Panc1 (cell line): ENCODE measurements around the gene MYO5B. TPM values are rescaled to one million over a fixed set of nuclear protein-coding genes. Genes with fewer than 3 reads are reported as not detected.

Experiments used
- ATAC-seq: fragments of 200-7000 bp; cut with Tn5 transposase; 2 replicates; pipeline ENCODE4 v1.9.1; 2020; ENCODE audit warnings: mild to moderate bottlenecking, moderate library complexity
- BruUV-seq: library from RNA; stranded (reverse); fragments of 400-500 nt; replicated peaks from 2 replicates; lab custom pipeline; 2021; lab: Mats Ljungman, UMichigan
- CTCF ChIA-PET: fragments of 300-600 bp; sonication (Branson Sonifier 250); formaldehyde crosslinking; loops from one replicate; lab custom pipeline; 2022; ENCODE audit warnings: antibody characterized with exemption; lab: Charles Lee
- POLR2A ChIA-PET: fragments of 300-600 bp; sonication (Branson Sonifier 250); formaldehyde crosslinking; loops from one replicate; lab custom pipeline; 2022; ENCODE audit warnings: antibody characterized with exemption; lab: Charles Lee
- DNase-seq: peaks from one replicate; pipeline ENCODE4 v3.0.0-alpha.2; 2010; ENCODE audit warnings: low read depth, low spot score
- H3K27ac ChIP-seq: 2 replicates; pipeline ENCODE4 v1.5.1; 2011; ENCODE audit warnings: mild to moderate bottlenecking, low read length, inconsistent platforms
- H3K27me3 ChIP-seq: fragments of 200-500 bp; sonication (Bioruptor generic); 2 replicates; pipeline ENCODE4 v1.6.0; 2014; ENCODE audit warnings: low read length, inconsistent platforms; ENCODE audit not compliant: control insufficient read depth, insufficient read depth
- H3K36me3 ChIP-seq: fragments of 200-500 bp; sonication (Bioruptor generic); 2 replicates; pipeline ENCODE4 v1.5.1; 2014; ENCODE audit warnings: inconsistent platforms, mild to moderate bottlenecking, low read length, moderate library complexity; ENCODE audit not compliant: control insufficient read depth, insufficient read depth
- H3K4me1 ChIP-seq: 2 replicates; pipeline ENCODE4 v1.5.1; 2011; ENCODE audit warnings: inconsistent platforms, mild to moderate bottlenecking, low read length, moderate library complexity; ENCODE audit not compliant: control insufficient read depth, insufficient read depth
- H3K4me3 ChIP-seq, 2 experiments: 2 replicates each; pipeline ENCODE4 v1.5.1; 2011 to 2012; ENCODE audit warnings: low read depth in 2 of 2, low read length in 2 of 2, mild to moderate bottlenecking in 2 of 2, inconsistent platforms in 1 of 2, moderate library complexity in 1 of 2
- H3K9me3 ChIP-seq: fragments of 200-500 bp; sonication (Bioruptor generic); 2 replicates; pipeline ENCODE4 v1.5.1; 2014; ENCODE audit warnings: low read depth, mild to moderate bottlenecking, inconsistent platforms, low read length, moderate library complexity; ENCODE audit not compliant: control insufficient read depth, insufficient read depth
- POLR2AphosphoS5 ChIP-seq: IDR thresholded peaks from 2 replicates; pipeline ENCODE4 v1.6.1; 2012; ENCODE audit warnings: mild to moderate bottlenecking, low read depth, low read length, moderate library complexity
- SIN3A ChIP-seq: IDR thresholded peaks from 2 replicates; pipeline ENCODE4 v1.6.1; 2012; ENCODE audit warnings: low read depth, mild to moderate bottlenecking, low read length, moderate library complexity, borderline replicate concordance; ENCODE audit not compliant: insufficient read depth
- TCF7L2 ChIP-seq: IDR thresholded peaks from 2 replicates; pipeline ENCODE4 v1.6.1; 2011; ENCODE audit warnings: mild to moderate bottlenecking, low read depth, low read length, inconsistent platforms
- in situ Hi-C: cut with HindIII; loops from 2 replicates; pipeline ENCODE4 v1.10.0; 2016; ENCODE audit warnings: low sequenced_read_pairs, low pct_unique_long_range_greater_than_20kb
- intact Hi-C: fragments of 100-400 bp; cut with micrococcal nuclease; formaldehyde crosslinking; loops from one replicate; pipeline ENCODE4 v1.10.0; 2022; ENCODE audit not compliant: unreplicated experiment
- total RNA-seq: library from RNA; stranded (reverse); gene quantifications from one replicate; pipeline ENCODE4 v1.2.1, GENCODE V29; 2021; ENCODE audit not compliant: unreplicated experiment
- TF ChIP-seq, protein P1 (sequence below), 2 experiments: IDR thresholded peaks; 2 replicates each; pipeline ENCODE4 v1.6.1; 2011 to 2012; ENCODE audit warnings: low read depth in 2 of 2, control low read depth in 1 of 2, low read length in 1 of 2, mild to moderate bottlenecking in 1 of 2, moderate library complexity in 1 of 2; ENCODE audit not compliant: insufficient read depth in 1 of 2
- TF ChIP-seq, protein P2 (sequence below): fragments of 450-650 bp; IDR thresholded peaks from 2 replicates; pipeline ENCODE4 v1.5.1; 2017; ENCODE audit warnings: mild to moderate bottlenecking

The MYO5B gene
- total RNA-seq, 1 experiment from 2014 or later, result 0.31 TPM

DNA sequence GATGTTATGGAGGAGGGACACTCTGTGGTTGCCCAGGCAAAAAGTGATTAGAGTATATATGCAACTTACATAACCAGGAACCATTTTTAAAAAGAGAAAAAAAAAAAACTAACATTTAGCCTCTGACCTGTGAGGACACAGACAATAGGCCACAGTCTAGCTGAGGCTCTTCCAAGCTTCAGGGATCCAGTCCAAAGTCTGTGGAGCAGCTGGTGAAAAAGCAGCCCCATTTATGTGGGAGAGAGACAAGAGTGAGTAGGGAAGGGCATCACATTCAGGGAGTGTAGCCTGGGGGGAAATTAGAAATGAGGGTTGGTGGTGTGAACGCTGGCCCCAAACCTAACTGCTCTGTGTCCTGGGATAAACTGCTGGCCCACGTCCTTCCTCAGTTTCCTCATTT, 122.8 kb downstream of the MYO5B start:
- Histone ChIP-seq H3K4me1 (no peaks in the 10 kb centered on the region), H3K27ac (no peak overlapping the region), H3K4me3 (no peak overlapping the region), H3K36me3 (no peaks in the 10 kb centered on the region), H3K9me3 (no peaks in the 10 kb centered on the region), H3K27me3 (no peaks in the 10 kb centered on the region; the same call in 1 of the 2 replicates)
- TF ChIP-seq, protein P1, sequence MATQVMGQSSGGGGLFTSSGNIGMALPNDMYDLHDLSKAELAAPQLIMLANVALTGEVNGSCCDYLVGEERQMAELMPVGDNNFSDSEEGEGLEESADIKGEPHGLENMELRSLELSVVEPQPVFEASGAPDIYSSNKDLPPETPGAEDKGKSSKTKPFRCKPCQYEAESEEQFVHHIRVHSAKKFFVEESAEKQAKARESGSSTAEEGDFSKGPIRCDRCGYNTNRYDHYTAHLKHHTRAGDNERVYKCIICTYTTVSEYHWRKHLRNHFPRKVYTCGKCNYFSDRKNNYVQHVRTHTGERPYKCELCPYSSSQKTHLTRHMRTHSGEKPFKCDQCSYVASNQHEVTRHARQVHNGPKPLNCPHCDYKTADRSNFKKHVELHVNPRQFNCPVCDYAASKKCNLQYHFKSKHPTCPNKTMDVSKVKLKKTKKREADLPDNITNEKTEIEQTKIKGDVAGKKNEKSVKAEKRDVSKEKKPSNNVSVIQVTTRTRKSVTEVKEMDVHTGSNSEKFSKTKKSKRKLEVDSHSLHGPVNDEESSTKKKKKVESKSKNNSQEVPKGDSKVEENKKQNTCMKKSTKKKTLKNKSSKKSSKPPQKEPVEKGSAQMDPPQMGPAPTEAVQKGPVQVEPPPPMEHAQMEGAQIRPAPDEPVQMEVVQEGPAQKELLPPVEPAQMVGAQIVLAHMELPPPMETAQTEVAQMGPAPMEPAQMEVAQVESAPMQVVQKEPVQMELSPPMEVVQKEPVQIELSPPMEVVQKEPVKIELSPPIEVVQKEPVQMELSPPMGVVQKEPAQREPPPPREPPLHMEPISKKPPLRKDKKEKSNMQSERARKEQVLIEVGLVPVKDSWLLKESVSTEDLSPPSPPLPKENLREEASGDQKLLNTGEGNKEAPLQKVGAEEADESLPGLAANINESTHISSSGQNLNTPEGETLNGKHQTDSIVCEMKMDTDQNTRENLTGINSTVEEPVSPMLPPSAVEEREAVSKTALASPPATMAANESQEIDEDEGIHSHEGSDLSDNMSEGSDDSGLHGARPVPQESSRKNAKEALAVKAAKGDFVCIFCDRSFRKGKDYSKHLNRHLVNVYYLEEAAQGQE (IDR thresholded peaks at IDR 0.05; ENCODE audit: insufficient read depth in 1 of 2, low read depth in 2 of 2, low read length in 1 of 2), result no peak
- TF ChIP-seq TCF7L2 (no peak), SIN3A (no peak), POLR2AphosphoS5 (no peak)
- TF ChIP-seq, protein P2, sequence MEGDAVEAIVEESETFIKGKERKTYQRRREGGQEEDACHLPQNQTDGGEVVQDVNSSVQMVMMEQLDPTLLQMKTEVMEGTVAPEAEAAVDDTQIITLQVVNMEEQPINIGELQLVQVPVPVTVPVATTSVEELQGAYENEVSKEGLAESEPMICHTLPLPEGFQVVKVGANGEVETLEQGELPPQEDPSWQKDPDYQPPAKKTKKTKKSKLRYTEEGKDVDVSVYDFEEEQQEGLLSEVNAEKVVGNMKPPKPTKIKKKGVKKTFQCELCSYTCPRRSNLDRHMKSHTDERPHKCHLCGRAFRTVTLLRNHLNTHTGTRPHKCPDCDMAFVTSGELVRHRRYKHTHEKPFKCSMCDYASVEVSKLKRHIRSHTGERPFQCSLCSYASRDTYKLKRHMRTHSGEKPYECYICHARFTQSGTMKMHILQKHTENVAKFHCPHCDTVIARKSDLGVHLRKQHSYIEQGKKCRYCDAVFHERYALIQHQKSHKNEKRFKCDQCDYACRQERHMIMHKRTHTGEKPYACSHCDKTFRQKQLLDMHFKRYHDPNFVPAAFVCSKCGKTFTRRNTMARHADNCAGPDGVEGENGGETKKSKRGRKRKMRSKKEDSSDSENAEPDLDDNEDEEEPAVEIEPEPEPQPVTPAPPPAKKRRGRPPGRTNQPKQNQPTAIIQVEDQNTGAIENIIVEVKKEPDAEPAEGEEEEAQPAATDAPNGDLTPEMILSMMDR, result no peak
- in situ Hi-C loops (no loop called here), intact Hi-C loops (no loop called here)
- no TSS peak for BruUV-seq
- ATAC-seq (no peak), DNase-seq (no peak)
- POLR2A ChIA-PET, result no interaction called here
- CTCF ChIA-PET, result no interaction called here

DNA sequence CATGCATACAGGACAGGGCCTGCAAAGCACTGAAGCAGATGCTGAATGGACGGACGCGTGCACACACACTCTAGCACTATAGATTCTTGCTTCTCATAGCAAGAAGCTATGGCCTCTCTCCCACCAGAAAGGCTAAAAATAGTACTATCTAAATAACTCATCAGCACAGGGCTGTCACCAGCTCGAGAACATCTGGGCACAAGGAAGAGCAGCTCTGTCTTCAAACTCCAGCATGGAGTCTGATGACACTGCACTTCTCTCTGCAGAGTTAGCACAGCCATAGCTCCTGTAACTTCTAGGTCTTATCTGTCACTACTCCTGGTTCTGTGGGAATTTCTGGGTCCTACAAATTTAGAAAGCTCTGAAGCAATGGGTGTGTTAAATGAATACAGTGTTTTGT, 123.5 kb downstream of the MYO5B start:
- TF ChIP-seq, protein P2, result no peak
- TF ChIP-seq TCF7L2 (no peak), SIN3A (no peak), POLR2AphosphoS5 (no peak)
- TF ChIP-seq, protein P1 (IDR thresholded peaks at IDR 0.05; ENCODE audit: insufficient read depth in 1 of 2, low read depth in 2 of 2, low read length in 1 of 2), result no peak
- ChIA-PET CTCF (no interaction called here), POLR2A (no interaction called here)

More for the DNA sequence above, 123.5 kb downstream of the MYO5B start:
- no TSS peak for BruUV-seq
- Histone ChIP-seq H3K9me3 (no peaks in the 10 kb centered on the region), H3K27me3 (no peaks in the 10 kb centered on the region; the same call in 1 of the 2 replicates), H3K27ac (no peak overlapping the region), H3K4me3 (no peak overlapping the region), H3K36me3 (no peaks in the 10 kb centered on the region), H3K4me1 (no peaks in the 10 kb centered on the region)
- in situ Hi-C loops (no loop called here), intact Hi-C loops (no loop called here)
- DNase-seq (no peak), ATAC-seq (no peak)
